Mucosa of descending colon (tissue), 3 donors: Measurements from ENCODE around the gene KLF5. TPM values are rescaled to one million over a fixed set of nuclear protein-coding genes. Genes with fewer than 3 reads are reported as not detected.

Source experiments
- ATAC-seq: fragments of 200-7000 bp; cut with Tn5 transposase; one replicate; pipeline ENCODE4 v1.9.1; 2020; ENCODE audit warnings: mild to moderate bottlenecking, moderate library complexity
- DNase-seq, 3 donors: peaks; one replicate each; pipeline ENCODE4 v3.0.0-alpha.2; 2020
- H3K36me3 ChIP-seq: fragments of 200-600 bp; one replicate; pipeline ENCODE4 v1.8.0; 2021; ENCODE audit warnings: low read depth, mild to moderate bottlenecking
- H3K4me1 ChIP-seq: fragments of 200-600 bp; one replicate; pipeline ENCODE4 v1.8.0; 2021; ENCODE audit warnings: low read depth, mild to moderate bottlenecking
- H3K4me3 ChIP-seq: fragments of 200-600 bp; one replicate; pipeline ENCODE4 v1.8.0; 2021; ENCODE audit warnings: mild to moderate bottlenecking
- H3K9me3 ChIP-seq: fragments of 200-600 bp; one replicate; pipeline ENCODE4 v1.8.0; 2021; ENCODE audit warnings: mild to moderate bottlenecking
- intact Hi-C, 2 donors: fragments of 100-400 bp; cut with DNase I in 1 of 2; cut with micrococcal nuclease in 1 of 2; formaldehyde crosslinking; loops; one replicate each; pipeline versions ENCODE4 v1.11.0 to v1.11.1; 2022; cut with DNase I, micrococcal nuclease
- total RNA-seq, 3 donors: library from RNA; stranded (reverse); fragmentation: NEBNext Ultra II Directional in 2 of 3; extraction: Animal tissue kit (Norgen Biotek cat#: 25700) in 2 of 3; gene quantifications; one replicate each; pipeline versions ENCODE4 v1.2.1 to v1.2.4, GENCODE V29; 2021 to 2023
- TF ChIP-seq, protein P1 (sequence below): fragments of 200-600 bp; IDR thresholded peaks from one replicate; pipeline ENCODE4 v1.8.0; 2022; ENCODE audit warnings: antibody characterized with exemption, mild to moderate bottlenecking
- donor health status: DM: no; HTN: no; CAD: no; lungs with moderate emphysema.
- donor health status: DM: no; HTN: no; CAD: no.
- donor health status: DM: no; HTN: yes; CAD: no.

The KLF5 gene
- total RNA-seq, 3 donors from 2014 or later: 131 to 401 (median 330) TPM

DNA sequence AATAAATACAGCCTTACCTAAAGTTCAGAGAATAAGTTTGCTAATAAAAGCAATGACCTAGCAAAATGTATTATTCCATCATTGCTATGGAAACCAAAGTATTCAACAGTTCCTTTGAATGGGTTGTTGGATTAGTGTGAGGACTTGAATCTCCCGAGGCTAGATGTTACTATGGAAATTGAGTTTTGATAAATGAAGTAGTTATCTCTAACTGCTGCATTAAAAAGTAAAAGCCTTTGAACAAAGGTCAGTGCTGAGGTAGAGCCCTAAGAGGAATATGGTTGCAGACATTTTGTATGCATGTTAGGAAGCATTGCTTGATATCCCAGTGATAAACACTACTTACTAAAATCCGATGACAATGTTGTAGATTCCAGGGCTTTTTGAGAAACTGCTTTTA is 6.2 kb downstream of the KLF5 start:
- H3K4me1 ChIP-seq: no peaks in the 10 kb centered on the region
- ATAC-seq (peak; percentile 6), DNase-seq (no peak)
- H3K36me3 ChIP-seq: no peaks in the 10 kb centered on the region
- no peak overlapping the region for H3K4me3 ChIP-seq
- TF ChIP-seq, protein P1, sequence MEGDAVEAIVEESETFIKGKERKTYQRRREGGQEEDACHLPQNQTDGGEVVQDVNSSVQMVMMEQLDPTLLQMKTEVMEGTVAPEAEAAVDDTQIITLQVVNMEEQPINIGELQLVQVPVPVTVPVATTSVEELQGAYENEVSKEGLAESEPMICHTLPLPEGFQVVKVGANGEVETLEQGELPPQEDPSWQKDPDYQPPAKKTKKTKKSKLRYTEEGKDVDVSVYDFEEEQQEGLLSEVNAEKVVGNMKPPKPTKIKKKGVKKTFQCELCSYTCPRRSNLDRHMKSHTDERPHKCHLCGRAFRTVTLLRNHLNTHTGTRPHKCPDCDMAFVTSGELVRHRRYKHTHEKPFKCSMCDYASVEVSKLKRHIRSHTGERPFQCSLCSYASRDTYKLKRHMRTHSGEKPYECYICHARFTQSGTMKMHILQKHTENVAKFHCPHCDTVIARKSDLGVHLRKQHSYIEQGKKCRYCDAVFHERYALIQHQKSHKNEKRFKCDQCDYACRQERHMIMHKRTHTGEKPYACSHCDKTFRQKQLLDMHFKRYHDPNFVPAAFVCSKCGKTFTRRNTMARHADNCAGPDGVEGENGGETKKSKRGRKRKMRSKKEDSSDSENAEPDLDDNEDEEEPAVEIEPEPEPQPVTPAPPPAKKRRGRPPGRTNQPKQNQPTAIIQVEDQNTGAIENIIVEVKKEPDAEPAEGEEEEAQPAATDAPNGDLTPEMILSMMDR: no peak
- intact Hi-C loops: no loop called here
- no peaks in the 10 kb centered on the region for H3K9me3 ChIP-seq

GRCh38 chr13:73065665-73066340 is 7.0 kb downstream of the KLF5 start:
- no peak overlapping the region for H3K4me3 ChIP-seq
- TF ChIP-seq, protein P1: no peak
- DNase-seq: peak in 1 of 3 donors; percentile 68
- H3K36me3 ChIP-seq: no peaks in the 10 kb centered on the region
- H3K9me3 ChIP-seq: no peaks in the 10 kb centered on the region
- ATAC-seq: peak; percentile 71
- intact Hi-C loops: no loop called here
- no peaks in the 10 kb centered on the region for H3K4me1 ChIP-seq

DNA sequence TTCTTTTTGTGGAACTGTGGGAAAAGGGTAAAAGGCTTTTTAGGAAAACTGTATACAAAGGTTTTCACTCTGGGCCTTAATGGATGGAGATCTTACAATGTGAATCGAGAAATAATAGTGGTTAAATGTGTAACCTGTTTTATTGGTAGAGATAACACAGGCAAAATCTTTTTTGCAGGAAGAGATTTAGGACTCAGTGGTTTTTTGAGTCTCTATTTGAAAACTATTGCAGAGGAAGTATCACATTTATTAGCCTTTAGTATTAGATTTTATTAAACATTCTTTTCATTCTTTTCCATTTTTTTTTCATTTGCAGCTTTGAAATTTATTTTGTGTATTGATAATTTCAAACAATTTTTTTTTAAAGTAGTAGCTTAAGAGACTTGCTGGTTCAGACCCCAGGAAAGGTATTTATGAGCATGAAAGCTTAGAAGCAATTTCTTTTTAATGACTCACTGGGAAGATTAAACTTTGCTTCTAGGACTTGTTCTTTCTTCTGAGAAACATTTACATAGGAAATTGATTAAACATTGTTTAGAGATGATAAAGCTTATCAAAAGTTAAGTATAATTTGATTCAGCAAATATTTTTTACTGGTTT is 10.5 kb downstream of the KLF5 start:
- intact Hi-C loops: no loop called here
- DNase-seq: no peak
- no peaks in the 10 kb centered on the region for H3K9me3 ChIP-seq
- H3K36me3 ChIP-seq: no peaks in the 10 kb centered on the region
- H3K4me1 ChIP-seq: peaks cover 11% of the 10 kb centered on the region
- no peak for ATAC-seq
- H3K4me3 ChIP-seq: no peak overlapping the region
- TF ChIP-seq, protein P1: no peak

- H3K4me1 ChIP-seq: peaks cover 22% of the 10 kb centered on the region
- H3K36me3 ChIP-seq: no peaks in the 10 kb centered on the region
- DNase-seq (no peak), ATAC-seq (peak; percentile 1)
- intact Hi-C loops: loop anchor here in 1 of 2 donors (10.0 kb wide), 1 partner anchor 194 kb away; no protein-coding TSS in a partner anchor
- TF ChIP-seq, protein P1: no peak
- no peak overlapping the region for H3K4me3 ChIP-seq
- H3K9me3 ChIP-seq: no peaks in the 10 kb centered on the region
Observed at GRCh38 chr13:73070451-73071098, 11.8 kb downstream of the KLF5 start.

GRCh38 chr13:73072239-73072900 is 13.6 kb downstream of the KLF5 start:
- H3K36me3 ChIP-seq: no peaks in the 10 kb centered on the region
- peaks cover 22% of the 10 kb centered on the region for H3K4me1 ChIP-seq
- intact Hi-C loops: loop anchor here in 1 of 2 donors (10.0 kb wide), 1 partner anchor 192 kb away; no protein-coding TSS in a partner anchor
- H3K4me3 ChIP-seq: no peak overlapping the region
- peak; percentile 16 for ATAC-seq
- H3K9me3 ChIP-seq: no peaks in the 10 kb centered on the region
- no peak for DNase-seq
- TF ChIP-seq, protein P1: no peak
